A549 (cell line): ENCODE results near the gene MRPL12.

Experiments used
- CHD2 ChIP-seq: fragments of 150-350 bp; IDR thresholded peaks from 2 replicates; pipeline ENCODE4 v1.6.1; 2014; ENCODE audit warnings: low read length; ENCODE audit not compliant: partially characterized antibody
- EP300 ChIP-seq, 2 experiments: fragments of >200 bp; sonication (Bioruptor Twin); formaldehyde crosslinking; IDR thresholded peaks; 2 replicates in 1 of 2; 3 replicates in 1 of 2; pipeline ENCODE4 v1.6.1; 2016 to 2017
- POLR2A ChIP-seq: IDR thresholded peaks from 2 replicates; pipeline ENCODE4 v1.6.1; 2012; ENCODE audit warnings: mild to moderate bottlenecking, low read length
- TF ChIP-seq, protein P1 (sequence below): fragments of >200 bp; sonication (Bioruptor Twin); formaldehyde crosslinking; IDR thresholded peaks from 3 replicates; pipeline ENCODE4 v1.5.1; 2016

DNA sequence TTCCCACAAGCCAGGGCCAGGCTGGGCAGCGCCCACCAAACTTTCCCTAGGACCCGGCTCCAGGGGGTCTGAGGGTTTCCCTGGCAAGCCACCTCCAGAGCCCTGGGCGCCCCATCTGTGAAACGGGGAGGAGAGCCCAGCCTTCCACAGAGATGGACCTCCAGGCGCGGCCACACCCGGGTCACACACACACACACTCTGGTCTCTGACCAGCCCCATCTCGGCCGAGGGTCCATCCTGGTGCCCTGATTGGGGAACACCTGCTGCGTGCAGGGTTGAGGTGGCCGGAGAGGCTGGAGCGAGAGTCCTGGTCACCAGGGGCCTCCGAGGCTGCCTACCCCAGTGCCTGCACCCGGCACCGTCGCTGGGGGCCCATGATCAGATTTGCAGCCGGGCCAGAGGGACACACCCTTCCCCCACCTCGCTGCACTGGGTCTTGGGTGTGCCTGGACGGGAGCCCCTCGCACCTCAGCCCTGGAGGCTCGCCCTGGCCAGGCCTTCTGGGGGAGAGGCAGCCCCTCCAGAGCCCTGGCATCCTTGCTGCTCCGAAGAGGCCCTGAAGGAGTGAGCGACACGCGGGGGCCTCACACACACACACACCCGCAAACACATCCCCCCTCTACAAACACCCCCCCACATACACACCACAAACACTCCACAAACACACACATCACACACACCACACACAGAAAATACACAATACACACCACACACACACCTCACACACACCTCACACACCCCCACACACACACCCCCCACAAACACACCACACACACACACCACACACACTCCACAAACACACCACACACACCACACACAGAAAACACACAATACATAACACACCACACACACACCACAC is 38.7 kb downstream of the MRPL12 start:
- TF ChIP-seq, protein P1, sequence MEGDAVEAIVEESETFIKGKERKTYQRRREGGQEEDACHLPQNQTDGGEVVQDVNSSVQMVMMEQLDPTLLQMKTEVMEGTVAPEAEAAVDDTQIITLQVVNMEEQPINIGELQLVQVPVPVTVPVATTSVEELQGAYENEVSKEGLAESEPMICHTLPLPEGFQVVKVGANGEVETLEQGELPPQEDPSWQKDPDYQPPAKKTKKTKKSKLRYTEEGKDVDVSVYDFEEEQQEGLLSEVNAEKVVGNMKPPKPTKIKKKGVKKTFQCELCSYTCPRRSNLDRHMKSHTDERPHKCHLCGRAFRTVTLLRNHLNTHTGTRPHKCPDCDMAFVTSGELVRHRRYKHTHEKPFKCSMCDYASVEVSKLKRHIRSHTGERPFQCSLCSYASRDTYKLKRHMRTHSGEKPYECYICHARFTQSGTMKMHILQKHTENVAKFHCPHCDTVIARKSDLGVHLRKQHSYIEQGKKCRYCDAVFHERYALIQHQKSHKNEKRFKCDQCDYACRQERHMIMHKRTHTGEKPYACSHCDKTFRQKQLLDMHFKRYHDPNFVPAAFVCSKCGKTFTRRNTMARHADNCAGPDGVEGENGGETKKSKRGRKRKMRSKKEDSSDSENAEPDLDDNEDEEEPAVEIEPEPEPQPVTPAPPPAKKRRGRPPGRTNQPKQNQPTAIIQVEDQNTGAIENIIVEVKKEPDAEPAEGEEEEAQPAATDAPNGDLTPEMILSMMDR = no peak
- TF ChIP-seq CHD2 = no peak
- TF ChIP-seq POLR2A = no peak
- no peak for TF ChIP-seq EP300 (IDR thresholded peaks at IDR 0.05)
